Liver (tissue), 9 donors: ENCODE results near the gene COL7A1. TPM values are rescaled to one million over a fixed set of nuclear protein-coding genes. Genes with fewer than 3 reads are reported as not detected.

ENCODE experiments used
- DNase-seq: peaks from one replicate; pipeline ENCODE4 v3.0.0-alpha.2; 2017; ENCODE audit warnings: low spot score
- H3K27ac ChIP-seq, 2 donors: one replicate each; pipeline ENCODE4 v1.7.0; 2013; ENCODE audit warnings: inconsistent platforms in 2 of 2, low read length in 2 of 2, control low read depth in 1 of 2, low read depth in 1 of 2, mild to moderate bottlenecking in 1 of 2
- H3K27me3 ChIP-seq, 4 donors: one replicate each; pipeline versions ENCODE4 v1.6.1 to v1.7.0; 2013; ENCODE audit warnings: low read length in 3 of 4, inconsistent platforms in 1 of 4, mild to moderate bottlenecking in 1 of 4, moderate library complexity in 1 of 4; ENCODE audit not compliant: control insufficient read depth in 4 of 4, insufficient read depth in 4 of 4
- H3K36me3 ChIP-seq, 4 donors: one replicate each; pipeline versions ENCODE4 v1.6.1 to v1.7.0; 2013; ENCODE audit warnings: low read length in 3 of 4, mild to moderate bottlenecking in 3 of 4, low read depth in 1 of 4, moderate library complexity in 1 of 4; ENCODE audit not compliant: control insufficient read depth in 4 of 4, insufficient read depth in 3 of 4
- H3K4me1 ChIP-seq, 4 donors: one replicate each; pipeline versions ENCODE4 v1.6.1 to v1.7.0; 2013; ENCODE audit warnings: low read length in 3 of 4, mild to moderate bottlenecking in 3 of 4, moderate library complexity in 1 of 4; ENCODE audit not compliant: control insufficient read depth in 4 of 4, insufficient read depth in 4 of 4
- H3K4me3 ChIP-seq, 3 donors: one replicate each; pipeline versions ENCODE4 v1.6.1 to v1.7.0; 2013; ENCODE audit warnings: low read length in 3 of 3, control low read depth in 1 of 3, low read depth in 1 of 3, mild to moderate bottlenecking in 1 of 3
- H3K9ac ChIP-seq, 2 donors: one replicate each; pipeline ENCODE4 v1.7.0; 2013; ENCODE audit warnings: low read length in 2 of 2, mild to moderate bottlenecking in 2 of 2, moderate library complexity in 2 of 2, control low read depth in 1 of 2, low read depth in 1 of 2
- H3K9me3 ChIP-seq, 4 donors: one replicate each; pipeline versions ENCODE4 v1.6.1 to v1.7.0; 2013; ENCODE audit warnings: low read length in 3 of 4; ENCODE audit not compliant: control insufficient read depth in 4 of 4
- ATF3 ChIP-seq: IDR thresholded peaks from 2 replicates; pipeline ENCODE4 v1.6.1; 2016; ENCODE audit warnings: antibody characterized with exemption
- EGR1 ChIP-seq, 2 donors: IDR thresholded peaks; 2 replicates each; pipeline ENCODE4 v1.6.1; 2016 to 2018; ENCODE audit warnings: antibody characterized with exemption in 2 of 2, low read depth in 2 of 2
- FOXA1 ChIP-seq: IDR thresholded peaks from 2 replicates; pipeline ENCODE4 v1.6.1; 2016; ENCODE audit warnings: antibody characterized with exemption
- FOXA2 ChIP-seq: IDR thresholded peaks from 2 replicates; pipeline ENCODE4 v1.6.1; 2016; ENCODE audit warnings: antibody characterized with exemption
- GABPA ChIP-seq, 2 donors: IDR thresholded peaks in 1 of 2; conservative IDR thresholded peaks in 1 of 2; 2 replicates each; pipeline ENCODE4 v1.6.1; 2016; ENCODE audit warnings: antibody characterized with exemption in 2 of 2, mild to moderate bottlenecking in 1 of 2, moderate library complexity in 1 of 2
- HNF4A ChIP-seq, 2 donors: conservative IDR thresholded peaks; 2 replicates each; pipeline ENCODE4 v1.6.1; 2016; ENCODE audit warnings: antibody characterized with exemption in 2 of 2, mild to moderate bottlenecking in 2 of 2
- HNF4G ChIP-seq: IDR thresholded peaks from 2 replicates; pipeline ENCODE4 v1.6.1; 2016; ENCODE audit warnings: antibody characterized with exemption
- JUND ChIP-seq, 2 donors: IDR thresholded peaks; 2 replicates each; pipeline ENCODE4 v1.6.1; 2016; ENCODE audit warnings: antibody characterized with exemption in 2 of 2
- NR2F2 ChIP-seq: IDR thresholded peaks from 2 replicates; pipeline ENCODE4 v1.6.1; 2016; ENCODE audit warnings: antibody characterized with exemption
- RAD21 ChIP-seq, 2 donors: IDR thresholded peaks; 2 replicates each; pipeline ENCODE4 v1.6.1; 2016; ENCODE audit warnings: antibody characterized with exemption in 2 of 2, mild to moderate bottlenecking in 2 of 2
- RXRA ChIP-seq, 2 donors: IDR thresholded peaks; 2 replicates each; pipeline ENCODE4 v1.6.1; 2017 to 2018; ENCODE audit warnings: antibody characterized with exemption in 2 of 2, mild to moderate bottlenecking in 1 of 2
- SP1 ChIP-seq: IDR thresholded peaks from 2 replicates; pipeline ENCODE4 v1.6.1; 2018; ENCODE audit warnings: antibody characterized with exemption, mild to moderate bottlenecking
- TAF1 ChIP-seq: conservative IDR thresholded peaks from 2 replicates; pipeline ENCODE4 v1.6.1; 2016; ENCODE audit warnings: antibody characterized with exemption, mild to moderate bottlenecking
- ZBTB33 ChIP-seq: IDR thresholded peaks from 2 replicates; pipeline ENCODE4 v1.6.1; 2016; ENCODE audit warnings: antibody characterized with exemption
- WGBS: extraction: QIAGEN DNeasy Blood & Tissue Kit; methylation state at CpG from one replicate; pipeline ENCODE4 v1.1.7; 2013; 5-methylcytosine and 5-hydroxymethylcytosine counted together
- polyA plus RNA-seq, 2 donors: library from polyadenylated mRNA; stranded (reverse) in 1 of 2; unstranded in 1 of 2; fragments of 200-250 nt in 1 of 2; fragments of >200 nt in 1 of 2; fragmentation: Nextera tagmentation in 1 of 2; extraction: Ambion mirVana in 1 of 2; gene quantifications; one replicate each; pipeline versions ENCODE4 v1.2.1 to v1.2.3, GENCODE V29; 2013 to 2015
- total RNA-seq, 2 donors: library from RNA; depleted of rRNA; stranded (reverse); fragments of >200 nt; gene quantifications; one replicate each; pipeline ENCODE4 v1.2.3, GENCODE V29; 2014
- TF ChIP-seq, protein P1 (sequence below): fragments of 150-350 bp; IDR thresholded peaks from 2 replicates; pipeline ENCODE4 v1.5.1; 2017; ENCODE audit warnings: improper control_type of control experiment, low read depth, low read length; ENCODE audit not compliant: missing input control
- TF ChIP-seq, protein P2 (sequence below): IDR thresholded peaks from 2 replicates; pipeline ENCODE4 v1.6.1; 2016; ENCODE audit warnings: antibody characterized with exemption
- TF ChIP-seq, protein P3 (sequence below): IDR thresholded peaks from 2 replicates; pipeline ENCODE4 v1.6.1; 2016; ENCODE audit warnings: antibody characterized with exemption, mild to moderate bottlenecking
- donor health status: healthy.
- donor health status: healthy.
- donor health status: healthy.
- donor health status: healthy.
- donor health status: healthy.

The COL7A1 gene
- total and polyA plus RNA-seq, 4 donors = 0.24 to 0.84 (median 0.40) TPM

DNA sequence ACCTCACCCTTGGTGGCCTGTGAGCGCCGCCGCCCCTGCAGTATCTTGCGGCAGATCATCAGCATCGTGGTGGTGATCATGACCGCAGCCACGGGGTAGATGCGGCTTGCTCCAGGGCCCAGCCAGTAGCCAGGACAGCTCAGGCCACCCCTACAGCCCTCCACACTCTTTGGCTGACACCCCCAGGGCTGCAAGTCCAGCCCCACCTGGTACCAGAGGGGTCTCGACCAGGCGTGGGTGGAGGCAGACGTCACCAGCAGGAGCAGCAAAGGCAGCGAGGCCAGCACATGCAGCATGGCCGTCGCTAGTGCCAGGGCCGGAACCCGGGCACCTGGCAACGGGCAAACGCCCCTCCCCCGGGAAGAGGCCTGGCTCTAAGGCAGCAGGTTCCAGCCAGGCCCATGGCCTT is 26.3 kb upstream of the COL7A1 start, which contains the start of gene TMEM89:
Gene TMEM89, minus strand, starts transcription at position 309 of the 409 bp plus-strand sequence. Its CDS starts 13 bp downstream, at position 296.
- Histone ChIP-seq H3K36me3 (peaks cover 0 to 14% (median 3%) of the 10 kb centered on the region in 4 donors), H3K9me3 (peaks cover 2 to 5% (median 4%) of the 10 kb centered on the region in 4 donors), H3K27ac (no peak within 1 kb of the TSS), H3K4me1 (no peaks in the 10 kb centered on the region), H3K9ac (no peak within 1 kb of the TSS), H3K27me3 (no peaks in the 10 kb centered on the region), H3K4me3 (no peak within 1 kb of the TSS)
- DNase-seq = no peak
- WGBS = 97% methylated on average over 19 of the region's 19 CpGs
- TF ChIP-seq TAF1 (no peak), ATF3 (no peak), SP1 (no peak), GABPA (IDR thresholded peaks at IDR 0.05 in 1 of 2, conservative IDR thresholded peaks at IDR 0.05 in 1 of 2) (no peak), FOXA1 (no peak), HNF4G (no peak), JUND (IDR thresholded peaks at IDR 0.05) (no peak), RAD21 (IDR thresholded peaks at IDR 0.05) (no peak), ZBTB33 (no peak), HNF4A (conservative IDR thresholded peaks at IDR 0.05) (no peak), FOXA2 (no peak), NR2F2 (no peak), EGR1 (IDR thresholded peaks at IDR 0.05; ENCODE audit: low read depth in 2 of 2) (no peak), RXRA (IDR thresholded peaks at IDR 0.05) (no peak)
- TF ChIP-seq, protein P1, sequence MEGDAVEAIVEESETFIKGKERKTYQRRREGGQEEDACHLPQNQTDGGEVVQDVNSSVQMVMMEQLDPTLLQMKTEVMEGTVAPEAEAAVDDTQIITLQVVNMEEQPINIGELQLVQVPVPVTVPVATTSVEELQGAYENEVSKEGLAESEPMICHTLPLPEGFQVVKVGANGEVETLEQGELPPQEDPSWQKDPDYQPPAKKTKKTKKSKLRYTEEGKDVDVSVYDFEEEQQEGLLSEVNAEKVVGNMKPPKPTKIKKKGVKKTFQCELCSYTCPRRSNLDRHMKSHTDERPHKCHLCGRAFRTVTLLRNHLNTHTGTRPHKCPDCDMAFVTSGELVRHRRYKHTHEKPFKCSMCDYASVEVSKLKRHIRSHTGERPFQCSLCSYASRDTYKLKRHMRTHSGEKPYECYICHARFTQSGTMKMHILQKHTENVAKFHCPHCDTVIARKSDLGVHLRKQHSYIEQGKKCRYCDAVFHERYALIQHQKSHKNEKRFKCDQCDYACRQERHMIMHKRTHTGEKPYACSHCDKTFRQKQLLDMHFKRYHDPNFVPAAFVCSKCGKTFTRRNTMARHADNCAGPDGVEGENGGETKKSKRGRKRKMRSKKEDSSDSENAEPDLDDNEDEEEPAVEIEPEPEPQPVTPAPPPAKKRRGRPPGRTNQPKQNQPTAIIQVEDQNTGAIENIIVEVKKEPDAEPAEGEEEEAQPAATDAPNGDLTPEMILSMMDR = no peak
- TF ChIP-seq, protein P2, sequence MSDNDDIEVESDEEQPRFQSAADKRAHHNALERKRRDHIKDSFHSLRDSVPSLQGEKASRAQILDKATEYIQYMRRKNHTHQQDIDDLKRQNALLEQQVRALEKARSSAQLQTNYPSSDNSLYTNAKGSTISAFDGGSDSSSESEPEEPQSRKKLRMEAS = no peak
- TF ChIP-seq, protein P3, sequence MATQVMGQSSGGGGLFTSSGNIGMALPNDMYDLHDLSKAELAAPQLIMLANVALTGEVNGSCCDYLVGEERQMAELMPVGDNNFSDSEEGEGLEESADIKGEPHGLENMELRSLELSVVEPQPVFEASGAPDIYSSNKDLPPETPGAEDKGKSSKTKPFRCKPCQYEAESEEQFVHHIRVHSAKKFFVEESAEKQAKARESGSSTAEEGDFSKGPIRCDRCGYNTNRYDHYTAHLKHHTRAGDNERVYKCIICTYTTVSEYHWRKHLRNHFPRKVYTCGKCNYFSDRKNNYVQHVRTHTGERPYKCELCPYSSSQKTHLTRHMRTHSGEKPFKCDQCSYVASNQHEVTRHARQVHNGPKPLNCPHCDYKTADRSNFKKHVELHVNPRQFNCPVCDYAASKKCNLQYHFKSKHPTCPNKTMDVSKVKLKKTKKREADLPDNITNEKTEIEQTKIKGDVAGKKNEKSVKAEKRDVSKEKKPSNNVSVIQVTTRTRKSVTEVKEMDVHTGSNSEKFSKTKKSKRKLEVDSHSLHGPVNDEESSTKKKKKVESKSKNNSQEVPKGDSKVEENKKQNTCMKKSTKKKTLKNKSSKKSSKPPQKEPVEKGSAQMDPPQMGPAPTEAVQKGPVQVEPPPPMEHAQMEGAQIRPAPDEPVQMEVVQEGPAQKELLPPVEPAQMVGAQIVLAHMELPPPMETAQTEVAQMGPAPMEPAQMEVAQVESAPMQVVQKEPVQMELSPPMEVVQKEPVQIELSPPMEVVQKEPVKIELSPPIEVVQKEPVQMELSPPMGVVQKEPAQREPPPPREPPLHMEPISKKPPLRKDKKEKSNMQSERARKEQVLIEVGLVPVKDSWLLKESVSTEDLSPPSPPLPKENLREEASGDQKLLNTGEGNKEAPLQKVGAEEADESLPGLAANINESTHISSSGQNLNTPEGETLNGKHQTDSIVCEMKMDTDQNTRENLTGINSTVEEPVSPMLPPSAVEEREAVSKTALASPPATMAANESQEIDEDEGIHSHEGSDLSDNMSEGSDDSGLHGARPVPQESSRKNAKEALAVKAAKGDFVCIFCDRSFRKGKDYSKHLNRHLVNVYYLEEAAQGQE = no peak
